ENCODE measurements around the gene PIF1. TPM values are rescaled to one million over a fixed set of nuclear protein-coding genes. Genes with fewer than 3 reads are reported as not detected.
A peak's percentile ranks its signal among the peaks of the same experiment; 100 is the strongest.

The PIF1 gene
- total RNA-seq, 1 donor from 2014 or later = 5.5 TPM

GRCh38 chr15:64859226-64859625 lies 33.8 kb upstream of the PIF1 start:
- ATAC-seq (ENCODE audit: low read depth) (no peak), DNase-seq (no peak)
- Mint-ChIP-seq H3K27me3 (no peaks in the 10 kb centered on the region), H3K9me3 (no peaks in the 10 kb centered on the region), H3K27ac (no peak overlapping the region), H3K4me1 (peaks cover 54% of the 10 kb centered on the region), H3K4me3 (no peak overlapping the region), H3K36me3 (ENCODE audit: low read depth) (peaks cover 88% of the 10 kb centered on the region)
- intact Hi-C loops (cut with micrococcal nuclease) = no loop called here
- TF ChIP-seq CTCF (IDR thresholded peaks at IDR 0.05) = no peak
- POLR2A ChIA-PET = interaction anchor here (0.8 to 4.0 kb wide), 2 partner anchors 35 kb away, joined by 4 to 19 read pairs; no protein-coding TSS in a partner anchor
- CTCF ChIA-PET = interaction anchor here (1.8 kb wide), 1 partner anchor 36 kb away, joined by 8 read pairs; no protein-coding TSS in a partner anchor

- no peak for TF ChIP-seq CTCF (IDR thresholded peaks at IDR 0.05)
- CTCF ChIA-PET = interaction anchor here (1.4 kb wide), 1 partner anchor 37 kb away, joined by 3 read pairs; no protein-coding TSS in a partner anchor
- POLR2A ChIA-PET = interaction anchor here (0.8 to 4.0 kb wide), 2 partner anchors 12 to 37 kb away, joined by 3 to 19 read pairs; no protein-coding TSS in a partner anchor
- Mint-ChIP-seq H3K9me3 (no peaks in the 10 kb centered on the region), H3K36me3 (ENCODE audit: low read depth) (peaks cover 92% of the 10 kb centered on the region), H3K27ac (peak overlapping the region; percentile 50), H3K27me3 (no peaks in the 10 kb centered on the region), H3K4me1 (peaks cover 52% of the 10 kb centered on the region), H3K4me3 (no peak overlapping the region)
- intact Hi-C loops (cut with micrococcal nuclease) = no loop called here
- DNase-seq (no peak), ATAC-seq (ENCODE audit: low read depth) (no peak)
Measured at GRCh38 chr15:64858021-64858575, 32.7 kb upstream of the PIF1 start.

- CTCF ChIA-PET = interaction anchor here (1.4 to 1.7 kb wide), 2 partner anchors 13 to 38 kb away, joined by 3 to 5 read pairs; no protein-coding TSS in a partner anchor
- POLR2A ChIA-PET = interaction anchor here (0.8 to 4.0 kb wide), 2 partner anchors 11 to 37 kb away, joined by 3 to 19 read pairs; no protein-coding TSS in a partner anchor
- no peak overlapping the region for H3K4me3 Mint-ChIP-seq
- H3K27me3 Mint-ChIP-seq = no peaks in the 10 kb centered on the region
- no peak for TF ChIP-seq CTCF (IDR thresholded peaks at IDR 0.05)
- peaks cover 50% of the 10 kb centered on the region for H3K4me1 Mint-ChIP-seq
- peak overlapping the region; percentile 61 for H3K27ac Mint-ChIP-seq
- intact Hi-C loops (cut with micrococcal nuclease) = no loop called here
- ATAC-seq (ENCODE audit: low read depth) = no peak
- H3K9me3 Mint-ChIP-seq = no peaks in the 10 kb centered on the region
- peaks cover 91% of the 10 kb centered on the region for H3K36me3 Mint-ChIP-seq (ENCODE audit: low read depth)
- no peak for DNase-seq
Measured at GRCh38 chr15:64857421-64857820, 32.0 kb upstream of the PIF1 start.

- Mint-ChIP-seq H3K36me3 (ENCODE audit: low read depth) (peaks cover 91% of the 10 kb centered on the region), H3K9me3 (no peaks in the 10 kb centered on the region), H3K27me3 (no peaks in the 10 kb centered on the region), H3K4me3 (peak overlapping the region; percentile 28), H3K27ac (peak overlapping the region; percentile 61), H3K4me1 (peaks cover 53% of the 10 kb centered on the region)
- no peak for ATAC-seq (ENCODE audit: low read depth)
- intact Hi-C loops (cut with micrococcal nuclease) = no loop called here
- no peak for TF ChIP-seq CTCF (IDR thresholded peaks at IDR 0.05)
- no peak for DNase-seq
- CTCF ChIA-PET = interaction anchor here (0.6 to 1.7 kb wide), 3 partner anchors 13 to 44 kb away, joined by 3 to 5 read pairs (median 3); no protein-coding TSS in a partner anchor
- POLR2A ChIA-PET = interaction anchor here (0.9 to 4.0 kb wide), 3 partner anchors 8 to 38 kb away, joined by 3 to 19 read pairs (median 4); no protein-coding TSS in a partner anchor
Measured at GRCh38 chr15:64856429-64857145, 31.1 kb upstream of the PIF1 start.
